Activated CD4-positive, alpha-beta memory T cell treated with anti-CD3 and anti-CD28 coated beads for 36 hours (primary cell): ENCODE results near the gene THAP6. TPM values are rescaled to one million over a fixed set of nuclear protein-coding genes. Genes with fewer than 3 reads are reported as not detected.

Source experiments
- CTCF ChIA-PET: fragments of 350-600 bp; sonication (Branson Sonifier 250); formaldehyde crosslinking; loops from one replicate; lab custom pipeline; 2021; ENCODE audit warnings: antibody characterized with exemption, inconsistent platforms; lab: Charles Lee
- POLR2A ChIA-PET: fragments of 350-600 bp; sonication (Branson Sonifier 250); formaldehyde crosslinking; loops from one replicate; lab custom pipeline; 2021; ENCODE audit warnings: antibody characterized with exemption; lab: Charles Lee
- DNase-seq: peaks from one replicate; pipeline ENCODE4 v3.0.0-alpha.2; 2020
- H3K27ac Mint-ChIP-seq: one replicate; pipeline ENCODE4 v1.8.0; 2021; ENCODE audit warnings: mixed read lengths
- H3K27me3 Mint-ChIP-seq: one replicate; pipeline ENCODE4 v1.8.0; 2021; ENCODE audit warnings: mixed read lengths
- H3K36me3 Mint-ChIP-seq: one replicate; pipeline ENCODE4 v1.8.0; 2021; ENCODE audit warnings: mixed read lengths
- H3K4me1 Mint-ChIP-seq: one replicate; pipeline ENCODE4 v1.8.0; 2021; ENCODE audit warnings: low read depth, mixed read lengths
- H3K4me3 Mint-ChIP-seq: one replicate; pipeline ENCODE4 v1.8.0; 2021; ENCODE audit warnings: mild to moderate bottlenecking, mixed read lengths
- H3K9me3 Mint-ChIP-seq: one replicate; pipeline ENCODE4 v1.8.0; 2021; ENCODE audit warnings: mixed read lengths
- intact Hi-C: fragments of 100-400 bp; cut with micrococcal nuclease; formaldehyde crosslinking; loops from one replicate; pipeline ENCODE4 v1.15.1; 2023
- total RNA-seq, 2 experiments: library from RNA; stranded (reverse); gene quantifications; one replicate each; pipeline ENCODE4 v1.2.3, GENCODE V29; 2021

The THAP6 gene
- total RNA-seq, 2 experiments from 2014 or later = 19.4 to 20.7 TPM

DNA sequence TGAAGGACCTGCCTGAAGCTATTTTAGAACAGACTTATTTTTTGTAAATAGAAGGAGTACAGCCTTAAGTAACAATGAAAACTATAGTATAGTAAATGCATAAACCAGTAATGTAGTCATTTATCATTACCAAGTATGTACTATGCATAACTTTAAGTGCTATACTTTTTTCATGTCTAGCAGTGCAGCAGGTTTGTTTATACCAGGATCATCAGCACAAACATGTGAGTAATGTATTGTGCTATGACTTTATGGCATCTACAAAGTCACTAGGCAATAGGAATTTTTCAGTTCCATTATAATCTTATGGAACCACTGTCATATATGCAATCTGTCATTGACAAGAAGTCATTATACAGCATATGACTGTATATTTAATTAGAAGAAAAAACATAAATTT is 38.2 kb downstream of the THAP6 start:
- peaks cover 2% of the 10 kb centered on the region for H3K27me3 Mint-ChIP-seq
- no peak overlapping the region for H3K4me3 Mint-ChIP-seq
- no peaks in the 10 kb centered on the region for H3K36me3 Mint-ChIP-seq
- intact Hi-C loops = no loop called here
- H3K9me3 Mint-ChIP-seq = no peaks in the 10 kb centered on the region
- ChIA-PET CTCF (no interaction called here), POLR2A (no interaction called here)
- peaks cover 4% of the 10 kb centered on the region for H3K4me1 Mint-ChIP-seq
- no peak for DNase-seq
- no peak overlapping the region for H3K27ac Mint-ChIP-seq

DNA sequence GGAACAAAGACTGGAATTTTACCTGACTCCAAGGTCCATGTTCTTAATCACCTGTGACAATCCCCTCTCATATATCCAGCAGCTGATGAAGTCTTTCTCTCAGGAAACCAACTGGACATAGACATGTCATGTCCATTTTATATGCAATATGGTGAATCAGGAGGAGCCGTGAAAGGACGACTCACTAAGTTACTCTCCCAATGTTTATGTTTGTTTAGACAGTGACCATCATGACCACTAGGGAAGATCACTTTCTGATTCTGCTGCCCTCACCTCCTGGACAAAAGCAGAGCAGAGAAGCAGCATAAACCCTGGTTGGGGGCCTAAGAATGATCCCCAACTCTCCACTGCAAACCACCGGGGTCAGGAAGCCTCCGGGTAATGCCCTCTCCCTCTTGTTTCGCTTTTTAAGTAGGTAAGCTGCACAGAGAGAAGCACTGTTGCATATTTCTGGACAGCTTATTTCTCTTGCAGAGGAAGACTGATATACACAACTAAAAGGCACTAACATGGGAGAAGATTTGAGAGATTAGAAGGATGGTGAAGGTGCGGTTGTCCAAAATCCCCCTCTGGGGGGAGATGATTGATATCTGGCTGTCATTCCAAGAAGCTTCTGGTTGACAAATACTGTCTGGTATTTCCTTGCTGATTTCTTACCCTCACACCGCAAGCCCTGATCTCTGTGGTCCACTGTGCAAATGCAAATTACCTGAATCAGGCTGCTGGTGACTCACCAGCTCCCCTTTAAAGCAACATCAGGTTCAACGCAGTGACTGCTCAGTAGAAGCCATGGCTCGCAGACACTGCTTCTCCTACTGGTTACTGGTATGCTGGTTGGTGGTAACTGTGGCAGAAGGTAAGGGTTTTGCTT is 41.3 kb downstream of the THAP6 start, which contains the start of gene ODAPH:
ODAPH (plus strand) TSS at position 773 of the 871 bp plus-strand sequence; CDS start at position 790, 17 bp downstream.
- no peak within 1 kb of the TSS for H3K4me3 Mint-ChIP-seq
- peaks cover 4% of the 10 kb centered on the region for H3K4me1 Mint-ChIP-seq
- ChIA-PET CTCF (interaction anchor here (1.0 kb wide), 1 partner anchor 16 kb away, joined by 3 read pairs; no protein-coding TSS in a partner anchor), POLR2A (interaction anchor here (0.6 to 1.1 kb wide), 4 partner anchors 35 to 168 kb away, joined by 3 to 6 read pairs (median 4); partner anchors contain the start of genes RCHY1, THAP6 and USO1)
- H3K36me3 Mint-ChIP-seq = no peaks in the 10 kb centered on the region
- H3K27me3 Mint-ChIP-seq = peaks cover 10% of the 10 kb centered on the region
- intact Hi-C loops = no loop called here
- peak; percentile 66 for DNase-seq
- H3K9me3 Mint-ChIP-seq = no peaks in the 10 kb centered on the region
- H3K27ac Mint-ChIP-seq = peak within 1 kb of the TSS; percentile 38

DNA sequence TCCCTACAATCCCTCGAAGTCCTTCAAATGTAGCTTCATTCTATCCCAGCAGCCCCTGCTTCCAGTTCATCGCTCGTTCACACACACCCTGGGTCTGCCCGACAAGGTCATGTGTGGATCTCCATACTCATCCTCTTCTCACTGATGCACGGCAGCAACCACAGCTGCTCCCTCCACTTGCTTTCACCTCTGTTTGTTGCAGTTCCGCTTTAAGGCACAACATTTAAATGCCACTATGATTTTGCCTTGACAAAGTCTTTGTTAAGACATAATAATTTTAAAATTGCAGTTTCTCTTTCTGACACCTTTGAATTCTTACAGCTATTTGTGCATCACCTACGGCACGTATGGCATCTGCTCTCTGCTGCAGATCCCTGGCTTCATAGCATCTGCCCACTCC is 43.4 kb downstream of the THAP6 start:
- H3K9me3 Mint-ChIP-seq = no peaks in the 10 kb centered on the region
- DNase-seq = no peak
- no peaks in the 10 kb centered on the region for H3K36me3 Mint-ChIP-seq
- intact Hi-C loops = no loop called here
- H3K27me3 Mint-ChIP-seq = peaks cover 13% of the 10 kb centered on the region
- no peak overlapping the region for H3K4me3 Mint-ChIP-seq
- ChIA-PET POLR2A (no interaction called here), CTCF (no interaction called here)
- H3K27ac Mint-ChIP-seq = no peak overlapping the region
- H3K4me1 Mint-ChIP-seq = peaks cover 4% of the 10 kb centered on the region

DNA sequence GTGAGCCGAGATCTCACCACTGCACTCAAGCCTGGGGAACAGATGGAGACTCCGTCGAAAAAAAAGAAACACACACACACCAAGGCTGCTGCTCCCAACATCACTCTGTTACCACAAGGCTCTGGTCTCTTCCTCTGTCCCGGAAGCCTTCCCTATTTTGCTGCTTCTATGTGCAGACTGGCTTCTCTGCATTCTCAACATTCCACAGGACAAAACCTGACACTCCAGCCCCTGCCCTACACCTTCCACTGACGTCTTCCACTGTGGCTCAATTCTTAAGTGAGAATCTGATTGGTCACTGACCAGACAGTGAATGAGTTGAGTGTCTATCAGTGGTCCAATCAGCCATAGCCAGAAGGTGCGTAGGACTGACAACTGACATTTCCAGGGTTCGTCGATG is 47.5 kb downstream of the THAP6 start:
- H3K27ac Mint-ChIP-seq = no peak overlapping the region
- H3K4me3 Mint-ChIP-seq = no peak overlapping the region
- no peaks in the 10 kb centered on the region for H3K36me3 Mint-ChIP-seq
- no peaks in the 10 kb centered on the region for H3K4me1 Mint-ChIP-seq
- CTCF ChIA-PET = no interaction called here
- peaks cover 16% of the 10 kb centered on the region for H3K27me3 Mint-ChIP-seq
- intact Hi-C loops = no loop called here
- H3K9me3 Mint-ChIP-seq = no peaks in the 10 kb centered on the region
- no peak for DNase-seq
- POLR2A ChIA-PET = no interaction called here

DNA sequence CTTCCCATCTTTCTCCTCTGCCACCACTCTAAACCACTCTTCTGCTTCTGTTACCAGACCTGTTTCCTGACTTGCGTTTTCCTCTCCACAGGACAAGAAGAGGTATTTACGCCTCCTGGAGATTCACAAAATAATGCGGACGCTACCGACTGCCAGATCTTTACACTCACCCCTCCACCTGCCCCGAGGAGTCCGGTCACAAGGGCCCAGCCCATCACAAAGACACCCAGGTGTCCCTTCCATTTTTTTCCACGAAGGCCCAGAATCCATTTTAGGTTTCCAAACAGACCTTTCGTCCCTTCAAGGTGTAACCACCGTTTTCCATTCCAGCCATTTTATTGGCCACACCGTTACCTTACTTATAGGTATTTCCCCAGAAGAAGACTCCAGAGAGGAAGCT is 49.8 kb downstream of the THAP6 start:
- CTCF ChIA-PET = no interaction called here
- no peak overlapping the region for H3K27ac Mint-ChIP-seq
- H3K4me1 Mint-ChIP-seq = no peaks in the 10 kb centered on the region
- no peak overlapping the region for H3K4me3 Mint-ChIP-seq
- POLR2A ChIA-PET = no interaction called here
- H3K27me3 Mint-ChIP-seq = peaks cover 11% of the 10 kb centered on the region
- DNase-seq = no peak
- H3K9me3 Mint-ChIP-seq = no peaks in the 10 kb centered on the region
- intact Hi-C loops = no loop called here
- no peaks in the 10 kb centered on the region for H3K36me3 Mint-ChIP-seq

DNA sequence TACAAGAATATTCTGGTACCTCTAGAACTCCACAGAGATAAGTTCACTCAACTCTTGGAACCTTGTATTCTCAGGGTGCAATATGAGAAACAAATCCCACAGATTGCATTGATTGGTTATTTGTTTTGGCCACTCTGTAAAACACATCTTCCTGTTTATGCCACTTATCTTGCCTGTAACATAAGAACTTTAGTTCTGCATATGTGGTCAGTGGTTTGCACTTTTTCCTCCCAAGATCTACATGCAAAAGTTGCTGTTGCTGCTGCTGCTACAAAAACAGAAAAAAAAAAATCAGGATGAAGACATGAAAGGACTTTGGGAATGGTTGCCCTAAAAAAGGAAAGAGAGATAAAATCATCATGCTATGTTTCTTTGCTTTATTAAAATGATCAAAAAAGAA is 51.2 kb downstream of the THAP6 start:
- no peak overlapping the region for H3K4me3 Mint-ChIP-seq
- ChIA-PET POLR2A (no interaction called here), CTCF (no interaction called here)
- no peaks in the 10 kb centered on the region for H3K4me1 Mint-ChIP-seq
- no peaks in the 10 kb centered on the region for H3K36me3 Mint-ChIP-seq
- H3K27me3 Mint-ChIP-seq = peaks cover 9% of the 10 kb centered on the region
- intact Hi-C loops = no loop called here
- H3K9me3 Mint-ChIP-seq = no peaks in the 10 kb centered on the region
- no peak for DNase-seq
- no peak overlapping the region for H3K27ac Mint-ChIP-seq

DNA sequence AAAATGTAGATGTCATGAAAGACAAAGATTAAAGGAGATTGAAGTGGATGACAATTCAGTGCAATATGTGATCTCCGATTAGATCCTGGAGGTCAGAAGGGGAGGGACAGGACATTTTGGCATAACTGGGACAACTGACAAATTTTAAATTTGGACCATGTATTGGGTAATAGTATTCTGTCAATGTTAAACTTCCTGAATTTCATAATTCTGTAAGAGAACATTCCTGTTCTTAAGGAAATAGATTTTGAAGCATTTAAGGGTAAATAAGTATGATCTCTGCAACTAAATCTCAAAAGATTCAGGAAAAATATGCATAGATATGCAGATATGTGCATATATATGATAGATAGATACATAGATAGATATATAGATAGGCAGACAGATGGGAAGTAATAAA is 52.6 kb downstream of the THAP6 start:
- H3K4me1 Mint-ChIP-seq = no peaks in the 10 kb centered on the region
- H3K4me3 Mint-ChIP-seq = no peak overlapping the region
- H3K27ac Mint-ChIP-seq = no peak overlapping the region
- ChIA-PET CTCF (no interaction called here), POLR2A (no interaction called here)
- no peaks in the 10 kb centered on the region for H3K9me3 Mint-ChIP-seq
- DNase-seq = no peak
- peaks cover 8% of the 10 kb centered on the region for H3K27me3 Mint-ChIP-seq
- no peaks in the 10 kb centered on the region for H3K36me3 Mint-ChIP-seq
- intact Hi-C loops = no loop called here

DNA sequence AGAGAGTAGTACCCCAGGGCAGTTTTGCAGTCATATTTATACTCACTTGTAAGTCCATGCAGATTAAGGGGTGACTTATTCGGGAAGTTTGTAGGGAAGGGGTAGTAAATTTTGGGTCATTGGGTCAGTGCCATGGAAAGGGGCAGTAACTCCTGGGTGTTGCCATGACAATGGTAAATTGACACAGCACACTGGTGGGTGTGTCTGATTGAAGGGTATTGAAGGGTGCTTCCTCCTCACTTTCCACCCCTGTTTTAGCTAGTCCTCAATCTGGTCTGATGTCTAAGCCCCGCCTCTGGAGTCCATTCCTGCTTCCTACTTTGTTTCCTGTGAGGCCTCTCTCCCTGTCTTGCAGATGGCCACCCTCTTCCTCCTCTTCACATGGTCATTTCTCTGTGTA is 53.5 kb downstream of the THAP6 start:
- Mint-ChIP-seq H3K27me3 (peaks cover 7% of the 10 kb centered on the region), H3K4me3 (no peak overlapping the region), H3K4me1 (no peaks in the 10 kb centered on the region), H3K9me3 (no peaks in the 10 kb centered on the region), H3K27ac (no peak overlapping the region), H3K36me3 (no peaks in the 10 kb centered on the region)
- intact Hi-C loops = no loop called here
- ChIA-PET CTCF (no interaction called here), POLR2A (interaction anchor here (0.6 kb wide), 1 partner anchor 74 kb away, joined by 3 read pairs; no protein-coding TSS in a partner anchor)
- DNase-seq = no peak

Other genes with a start within 250 kb of the THAP6 start
- 10 to 100 TPM; 30.0 to 32.4 TPM for gene RCHY1, start 70 bp upstream of the THAP6 start, total RNA-seq
- gene ODAPH, start 41.6 kb downstream of the THAP6 start, total RNA-seq = under 1 TPM in 1 of 2 experiments, not detected in 1; 0.27 TPM
- gene CDKL2, start 116.1 kb downstream of the THAP6 start, total RNA-seq = 1 to 10 TPM in 1 of 2 experiments, under 1 TPM in 1; 0.97 to 1.1 TPM
- 100 to 1,000 TPM; 137 to 144 TPM for gene G3BP2, start 158.9 kb downstream of the THAP6 start, total RNA-seq
- 10 to 100 TPM; 57.3 to 59.0 TPM for gene USO1, start 210.1 kb downstream of the THAP6 start, total RNA-seq